ENCODE data around the gene PCDHA4.
"Not testable (repeated sequence)": the region's sequence is repeated elsewhere in the genome, so short reads cannot be mapped to it uniquely, and the experiment has no call there.

DNA sequence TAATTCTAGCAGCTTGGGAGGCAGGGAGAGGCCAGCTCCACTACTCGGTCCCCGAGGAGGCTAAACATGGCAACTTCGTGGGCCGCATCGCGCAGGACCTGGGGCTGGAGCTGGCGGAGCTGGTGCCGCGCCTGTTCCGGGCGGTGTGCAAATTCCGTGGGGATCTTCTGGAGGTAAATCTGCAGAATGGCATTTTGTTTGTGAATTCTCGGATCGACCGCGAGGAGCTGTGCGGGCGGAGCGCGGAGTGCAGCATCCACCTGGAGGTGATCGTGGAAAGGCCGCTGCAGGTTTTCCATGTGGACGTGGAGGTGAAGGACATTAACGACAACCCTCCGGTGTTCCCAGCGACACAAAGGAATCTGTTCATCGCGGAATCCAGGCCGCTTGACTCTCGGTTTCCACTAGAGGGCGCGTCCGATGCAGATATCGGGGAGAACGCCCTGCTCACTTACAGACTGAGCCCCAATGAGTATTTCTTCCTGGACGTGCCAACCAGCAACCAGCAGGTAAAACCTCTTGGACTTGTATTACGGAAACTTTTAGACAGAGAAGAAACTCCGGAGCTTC is 27.7 kb downstream of the PCDHA4 start:
- TF ChIP-seq POLR2AphosphoS5 (IDR thresholded peaks at IDR 0.05; ENCODE audit: low read depth, low read length); EZH2phosphoT487 (IDR thresholded peaks at IDR 0.05; ENCODE audit: borderline replicate concordance); YY1 (IDR thresholded peaks at IDR 0.05; ENCODE audit: extremely low read depth, insufficient replicate concordance, low read depth, low read length): not testable (repeated sequence)

All from HCT116 (cell line).